Nephron (organoid): Measurements from ENCODE around the gene ANKRD11.

ENCODE experiments used
- H3K27ac Mint-ChIP-seq, 3 experiments: 2 replicates each; pipeline ENCODE4 v1.8.0; 2020; ENCODE audit warnings: mixed read lengths in 3 of 3, mild to moderate bottlenecking in 2 of 3, moderate library complexity in 1 of 3
- H3K27me3 Mint-ChIP-seq: 2 replicates; pipeline ENCODE4 v1.8.0; 2021; ENCODE audit warnings: low read depth, mild to moderate bottlenecking, moderate library complexity, mixed read lengths
- H3K36me3 Mint-ChIP-seq: 2 replicates; pipeline ENCODE4 v1.8.0; 2020; ENCODE audit warnings: low read depth, mixed read lengths
- H3K4me1 Mint-ChIP-seq: 2 replicates; pipeline ENCODE4 v1.8.0; 2020; ENCODE audit warnings: mixed read lengths
- H3K4me3 Mint-ChIP-seq, 3 experiments: 2 replicates each; pipeline ENCODE4 v1.8.0; 2020; ENCODE audit warnings: mild to moderate bottlenecking in 3 of 3, mixed read lengths in 3 of 3, moderate library complexity in 2 of 3
- H3K9me3 Mint-ChIP-seq: 2 replicates; pipeline ENCODE4 v1.8.0; 2020; ENCODE audit warnings: mixed read lengths
- TF ChIP-seq, protein P1 (sequence below), 3 experiments: fragments of 200-600 bp; sonication (generic); IDR thresholded peaks; one replicate each; pipeline ENCODE4 v1.5.0; 2021; ENCODE audit warnings: antibody characterized with exemption in 3 of 3; ENCODE audit not compliant: unreplicated experiment in 3 of 3

Gene ANKRD11

DNA sequence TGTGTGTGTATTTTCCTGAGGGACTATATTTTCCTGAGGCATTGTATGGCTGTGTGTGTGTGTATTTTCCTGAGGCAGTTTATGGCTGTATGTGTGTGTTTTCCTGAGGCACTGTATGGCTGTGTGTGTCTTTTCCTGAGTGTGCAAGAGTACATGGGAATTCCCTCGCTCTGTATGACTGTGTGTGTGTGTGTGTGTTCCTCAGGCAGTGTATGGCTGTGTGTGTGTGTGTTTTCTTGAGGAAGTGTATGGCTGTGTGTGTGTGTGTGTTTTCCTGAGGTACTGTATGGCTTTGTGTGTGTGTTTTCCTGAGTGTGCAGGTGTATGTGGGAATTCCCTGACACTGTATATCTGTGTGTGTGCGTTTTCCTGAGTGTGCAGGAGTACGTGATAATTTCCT, 268.8 kb downstream of the ANKRD11 start:
- TF ChIP-seq, protein P1, sequence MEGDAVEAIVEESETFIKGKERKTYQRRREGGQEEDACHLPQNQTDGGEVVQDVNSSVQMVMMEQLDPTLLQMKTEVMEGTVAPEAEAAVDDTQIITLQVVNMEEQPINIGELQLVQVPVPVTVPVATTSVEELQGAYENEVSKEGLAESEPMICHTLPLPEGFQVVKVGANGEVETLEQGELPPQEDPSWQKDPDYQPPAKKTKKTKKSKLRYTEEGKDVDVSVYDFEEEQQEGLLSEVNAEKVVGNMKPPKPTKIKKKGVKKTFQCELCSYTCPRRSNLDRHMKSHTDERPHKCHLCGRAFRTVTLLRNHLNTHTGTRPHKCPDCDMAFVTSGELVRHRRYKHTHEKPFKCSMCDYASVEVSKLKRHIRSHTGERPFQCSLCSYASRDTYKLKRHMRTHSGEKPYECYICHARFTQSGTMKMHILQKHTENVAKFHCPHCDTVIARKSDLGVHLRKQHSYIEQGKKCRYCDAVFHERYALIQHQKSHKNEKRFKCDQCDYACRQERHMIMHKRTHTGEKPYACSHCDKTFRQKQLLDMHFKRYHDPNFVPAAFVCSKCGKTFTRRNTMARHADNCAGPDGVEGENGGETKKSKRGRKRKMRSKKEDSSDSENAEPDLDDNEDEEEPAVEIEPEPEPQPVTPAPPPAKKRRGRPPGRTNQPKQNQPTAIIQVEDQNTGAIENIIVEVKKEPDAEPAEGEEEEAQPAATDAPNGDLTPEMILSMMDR (IDR thresholded peaks at IDR 0.05; ENCODE audit: unreplicated experiment in 3 of 3): no peak
- H3K27ac Mint-ChIP-seq: no peak overlapping the region
- peaks cover 45% of the 10 kb centered on the region for H3K36me3 Mint-ChIP-seq
- peaks cover 13% of the 10 kb centered on the region for H3K9me3 Mint-ChIP-seq
- H3K4me1 Mint-ChIP-seq: peaks cover 8% of the 10 kb centered on the region
- no peaks in the 10 kb centered on the region for H3K27me3 Mint-ChIP-seq
- H3K4me3 Mint-ChIP-seq: peak overlapping the region in 2 of 3 experiments; percentile 2 to 20

DNA sequence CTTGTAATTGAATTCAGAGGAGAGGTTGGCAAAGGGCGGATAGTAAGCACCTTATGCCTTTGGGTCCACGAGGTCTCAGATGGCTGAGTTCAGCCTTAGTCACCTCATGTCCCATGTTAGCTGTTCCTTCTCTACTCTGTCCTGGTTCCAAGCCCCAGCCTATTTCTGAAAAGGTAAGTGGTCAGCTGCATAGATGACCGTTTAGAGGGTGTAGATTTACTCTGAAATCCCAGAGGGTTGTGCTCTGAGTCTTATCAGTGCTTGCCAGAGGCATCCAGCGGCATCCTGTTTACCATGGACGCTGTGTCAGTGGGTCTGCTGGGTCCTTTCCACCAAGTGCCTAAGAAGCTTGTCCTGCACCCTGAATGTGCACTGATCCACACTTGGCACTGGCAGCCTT, 271.0 kb downstream of the ANKRD11 start:
- Mint-ChIP-seq H3K27ac (no peak overlapping the region), H3K36me3 (peaks cover 23% of the 10 kb centered on the region), H3K9me3 (no peaks in the 10 kb centered on the region), H3K4me3 (peak overlapping the region; percentile 74 to 86 (median 82)), H3K27me3 (no peaks in the 10 kb centered on the region), H3K4me1 (peaks cover 21% of the 10 kb centered on the region)
- TF ChIP-seq, protein P1 (IDR thresholded peaks at IDR 0.05; ENCODE audit: unreplicated experiment in 3 of 3): no peak
